BJ (cell line): ENCODE data around the gene FAM168A. TPM values are rescaled to one million over a fixed set of nuclear protein-coding genes. Genes with fewer than 3 reads are reported as not detected.

Experiments
- CTCF ChIA-PET: fragments of 350-600 bp; formaldehyde crosslinking; extraction: SDS; loops from one replicate; lab custom pipeline; 2021; ENCODE audit warnings: antibody characterized with exemption, inconsistent platforms; lab: Yijun Ruan, JAX
- POLR2A ChIA-PET: fragments of 300-600 bp; sonication (Branson Sonifier 250); formaldehyde crosslinking; extraction: SDS; loops from one replicate; lab custom pipeline; 2021; ENCODE audit warnings: antibody characterized with exemption; lab: Charles Lee
- DNase-seq: peaks from one replicate; pipeline ENCODE4 v3.0.0-alpha.2; 2011; ENCODE audit warnings: low read depth
- H3K27me3 ChIP-seq: 2 replicates; pipeline ENCODE4 v1.6.0; 2011; ENCODE audit warnings: low read length; ENCODE audit not compliant: control insufficient read depth, insufficient read depth
- H3K36me3 ChIP-seq: 2 replicates; pipeline ENCODE4 v1.5.1; 2011; ENCODE audit warnings: low read length; ENCODE audit not compliant: control insufficient read depth, insufficient read depth
- H3K4me3 ChIP-seq: 2 replicates; pipeline ENCODE4 v1.5.1; 2011; ENCODE audit warnings: low read depth, mild to moderate bottlenecking, control low read depth, low read length
- polyA plus RNA-seq: library from polyadenylated mRNA; depleted of rRNA; stranded (reverse); fragments of >200 nt; gene quantifications from 2 replicates; pipeline ENCODE4 v1.2.3, GENCODE V29; 2011
- TF ChIP-seq, protein P1 (sequence below): IDR thresholded peaks from 2 replicates; pipeline ENCODE4 v1.5.1; 2011; ENCODE audit warnings: low read depth, mild to moderate bottlenecking, control low read depth, inconsistent platforms, low read length, moderate library complexity; ENCODE audit not compliant: insufficient read depth

FAM168A gene
- polyA plus RNA-seq, 1 experiment, result 19.1 TPM

DNA sequence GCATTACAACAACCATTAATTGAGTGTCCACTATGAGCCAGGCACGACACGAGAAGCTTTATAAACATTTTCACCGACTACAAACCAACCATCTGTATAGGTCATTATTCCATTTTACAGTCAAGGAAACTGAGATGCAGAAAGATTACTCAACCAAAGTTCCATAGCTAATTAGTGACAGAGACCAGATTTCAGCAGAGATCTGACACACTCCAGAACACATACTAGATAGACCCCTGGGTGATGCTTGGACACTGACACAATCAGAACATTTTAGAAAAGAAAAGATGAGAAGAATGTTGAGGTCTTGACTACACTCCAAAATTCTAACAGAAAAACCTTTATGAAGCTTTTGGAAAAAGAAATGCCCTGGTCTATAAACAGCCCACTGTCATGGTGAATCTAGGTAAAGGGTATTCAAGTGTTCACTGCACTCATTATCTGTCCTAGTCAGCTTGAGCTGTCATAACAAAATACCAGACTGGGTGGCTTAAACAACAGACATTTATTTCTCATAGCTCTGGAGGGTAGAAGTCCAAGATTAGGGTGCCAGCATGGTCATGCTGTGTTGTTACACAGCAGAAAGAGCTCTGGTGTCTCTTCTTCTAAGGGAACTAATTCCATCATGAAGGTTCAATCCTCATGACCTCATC lies 132.8 kb downstream of the FAM168A start:
- DNase-seq, result no peak

GRCh38 chr11:73464347-73464746 lies 133.6 kb downstream of the FAM168A start:
- H3K27me3 ChIP-seq, result no peaks in the 10 kb centered on the region
- ChIA-PET CTCF (interaction anchor here (2.5 to 4.0 kb wide), 2 partner anchors 14 to 15 kb away, joined by 7 to 32 read pairs; no protein-coding TSS in a partner anchor), POLR2A (no interaction called here)
- H3K36me3 ChIP-seq, result no peaks in the 10 kb centered on the region
- TF ChIP-seq, protein P1, sequence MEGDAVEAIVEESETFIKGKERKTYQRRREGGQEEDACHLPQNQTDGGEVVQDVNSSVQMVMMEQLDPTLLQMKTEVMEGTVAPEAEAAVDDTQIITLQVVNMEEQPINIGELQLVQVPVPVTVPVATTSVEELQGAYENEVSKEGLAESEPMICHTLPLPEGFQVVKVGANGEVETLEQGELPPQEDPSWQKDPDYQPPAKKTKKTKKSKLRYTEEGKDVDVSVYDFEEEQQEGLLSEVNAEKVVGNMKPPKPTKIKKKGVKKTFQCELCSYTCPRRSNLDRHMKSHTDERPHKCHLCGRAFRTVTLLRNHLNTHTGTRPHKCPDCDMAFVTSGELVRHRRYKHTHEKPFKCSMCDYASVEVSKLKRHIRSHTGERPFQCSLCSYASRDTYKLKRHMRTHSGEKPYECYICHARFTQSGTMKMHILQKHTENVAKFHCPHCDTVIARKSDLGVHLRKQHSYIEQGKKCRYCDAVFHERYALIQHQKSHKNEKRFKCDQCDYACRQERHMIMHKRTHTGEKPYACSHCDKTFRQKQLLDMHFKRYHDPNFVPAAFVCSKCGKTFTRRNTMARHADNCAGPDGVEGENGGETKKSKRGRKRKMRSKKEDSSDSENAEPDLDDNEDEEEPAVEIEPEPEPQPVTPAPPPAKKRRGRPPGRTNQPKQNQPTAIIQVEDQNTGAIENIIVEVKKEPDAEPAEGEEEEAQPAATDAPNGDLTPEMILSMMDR, result no peak
- DNase-seq, result no peak
- no peak overlapping the region for H3K4me3 ChIP-seq

More for the DNA sequence above, 132.8 kb downstream of the FAM168A start:
- ChIA-PET CTCF (interaction anchor here (0.7 to 4.0 kb wide), 4 partner anchors 9 to 30 kb away, joined by 3 to 32 read pairs (median 5); no protein-coding TSS in a partner anchor), POLR2A (interaction anchor here (0.5 kb wide), 1 partner anchor 350 kb away, joined by 3 read pairs; no protein-coding TSS in a partner anchor)
- TF ChIP-seq, protein P1, result no peak
- Histone ChIP-seq H3K27me3 (no peaks in the 10 kb centered on the region), H3K36me3 (no peaks in the 10 kb centered on the region), H3K4me3 (no peak overlapping the region)

DNA sequence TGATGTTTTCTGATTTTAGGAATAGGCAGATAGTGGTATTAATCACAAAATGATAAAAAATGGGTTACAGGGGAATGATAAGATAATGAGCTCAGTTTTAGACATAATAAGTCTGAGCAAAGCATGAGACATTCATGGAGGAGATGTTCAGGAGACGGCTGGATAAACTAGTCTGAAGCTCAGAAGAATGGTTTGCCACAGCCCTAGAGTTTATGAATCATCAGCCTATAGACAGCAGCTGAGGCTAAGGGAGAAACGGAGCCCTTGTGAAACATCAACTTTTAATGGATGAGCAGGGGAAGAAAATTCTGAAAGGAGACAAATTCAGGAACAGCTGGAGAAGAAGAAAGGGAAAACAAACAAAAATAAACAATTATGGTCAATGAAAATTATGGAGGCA lies 134.6 kb downstream of the FAM168A start:
- TF ChIP-seq, protein P1, result no peak
- CTCF ChIA-PET, result interaction anchor here (0.9 to 4.0 kb wide), 2 partner anchors 10 to 16 kb away, joined by 3 to 32 read pairs; no protein-coding TSS in a partner anchor
- Histone ChIP-seq H3K36me3 (no peaks in the 10 kb centered on the region), H3K4me3 (no peak overlapping the region), H3K27me3 (no peaks in the 10 kb centered on the region)
- POLR2A ChIA-PET, result no interaction called here
- DNase-seq, result no peak

DNA sequence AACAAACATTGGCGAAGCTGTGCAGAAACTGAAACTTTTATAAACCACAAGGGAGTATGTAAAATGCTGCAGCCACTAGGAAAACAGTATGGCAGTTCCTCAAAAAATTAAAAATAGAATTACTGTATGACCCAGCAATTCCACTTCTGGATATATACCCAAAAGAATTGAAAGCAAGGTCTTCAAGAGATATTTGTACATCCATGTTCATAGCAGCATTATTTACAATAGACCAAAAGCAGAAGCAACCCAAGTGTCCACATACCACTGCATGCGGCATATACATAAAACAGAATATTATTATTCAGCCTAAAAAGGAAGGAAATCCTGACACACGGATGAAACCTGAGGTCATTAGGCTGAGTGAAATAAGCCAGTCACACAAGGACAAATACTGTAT lies 135.9 kb downstream of the FAM168A start:
- DNase-seq, result no peak
- Histone ChIP-seq H3K27me3 (no peaks in the 10 kb centered on the region), H3K36me3 (no peaks in the 10 kb centered on the region), H3K4me3 (no peak overlapping the region)
- ChIA-PET POLR2A (no interaction called here), CTCF (no interaction called here)
- TF ChIP-seq, protein P1, result no peak

- no peak for DNase-seq
- ChIA-PET CTCF (no interaction called here), POLR2A (no interaction called here)
- Histone ChIP-seq H3K27me3 (no peaks in the 10 kb centered on the region), H3K4me3 (no peak overlapping the region), H3K36me3 (0 out of 2 replicates have a peak, but pooled peaks cover 1% of the 10 kb centered on the region)
- TF ChIP-seq, protein P1, result no peak
These were observed 136.5 kb downstream of the FAM168A start for GRCh38 chr11:73461335-73461840.
